Measurements from ENCODE around the gene ACSM5.
"Not testable (repeated sequence)": the region's sequence is repeated elsewhere in the genome, so short reads cannot be mapped to it uniquely, and the experiment has no call there.

The ACSM5 gene

GRCh38 chr16:20453633-20454032 lies 44.3 kb downstream of the ACSM5 start:
- not testable (repeated sequence) for DNase-seq (ENCODE audit: low spot score)

- not testable (repeated sequence) for DNase-seq (ENCODE audit: low spot score)
These were observed 49.9 kb downstream of the ACSM5 start for GRCh38 chr16:20459227-20459626.

GRCh38 chr16:20460313-20460712 lies 51.0 kb downstream of the ACSM5 start:
- not testable (repeated sequence) for DNase-seq (ENCODE audit: low spot score)

- DNase-seq (ENCODE audit: low spot score), result not testable (repeated sequence)
These were observed 59.6 kb downstream of the ACSM5 start for GRCh38 chr16:20468954-20469353.

GRCh38 chr16:20469930-20470329 lies 60.6 kb downstream of the ACSM5 start:
- DNase-seq (ENCODE audit: low spot score), result not testable (repeated sequence)

GRCh38 chr16:20470732-20471131 lies 61.4 kb downstream of the ACSM5 start:
- DNase-seq (ENCODE audit: low spot score), result not testable (repeated sequence)

- DNase-seq (ENCODE audit: low spot score), result not testable (repeated sequence)
These were observed 67.9 kb downstream of the ACSM5 start for GRCh38 chr16:20477188-20477744.

GRCh38 chr16:20483989-20484388 lies 74.7 kb downstream of the ACSM5 start:
- DNase-seq (ENCODE audit: low spot score), result not testable (repeated sequence)

- no peak for DNase-seq (ENCODE audit: low spot score)
These were observed 75.4 kb downstream of the ACSM5 start for GRCh38 chr16:20484726-20485125.

- no peak for DNase-seq (ENCODE audit: low spot score)
These were observed 76.1 kb downstream of the ACSM5 start for GRCh38 chr16:20485408-20485807.
